Lower leg skin (tissue), 3 donors: ENCODE results near the gene ITPRID1.

Source experiments
- CTCF ChIP-seq, 3 donors: fragments of 450-650 bp; IDR thresholded peaks; one replicate each; pipeline ENCODE4 v1.5.1; 2016; ENCODE audit warnings: antibody characterized with exemption in 3 of 3, mild to moderate bottlenecking in 3 of 3, moderate library complexity in 2 of 3
- POLR2A ChIP-seq, 2 donors: fragments of 450-650 bp; IDR thresholded peaks; one replicate each; pipeline ENCODE4 v1.6.1; 2016 to 2017; ENCODE audit warnings: antibody characterized with exemption in 2 of 2, mild to moderate bottlenecking in 1 of 2, moderate library complexity in 1 of 2

DNA sequence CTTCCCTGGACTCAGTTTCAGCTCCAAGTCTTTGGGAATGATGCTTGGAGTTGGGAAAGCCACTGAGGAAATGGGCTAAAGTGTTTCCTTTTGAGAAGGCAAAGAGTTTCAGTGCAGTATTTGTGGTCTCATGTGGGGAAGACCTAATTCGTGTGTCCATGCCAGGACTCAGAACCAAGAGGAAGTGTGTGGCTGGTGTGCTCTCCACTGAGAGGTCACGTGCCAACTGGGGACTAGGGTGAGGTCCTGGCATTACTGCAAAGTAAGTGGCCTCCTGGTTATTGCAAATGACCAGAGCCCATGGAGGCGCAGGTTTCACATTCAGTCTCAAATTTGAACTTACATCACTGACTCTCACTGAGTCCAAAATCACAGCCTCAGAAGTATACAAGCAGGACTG lies 48.6 kb upstream of the ITPRID1 start:
- TF ChIP-seq CTCF (IDR thresholded peaks at IDR 0.05) (no peak), POLR2A (IDR thresholded peaks at IDR 0.05) (no peak)
